GM19193 (cell line): ENCODE data around the gene PITX1.

Experiments used
- POLR2A ChIP-seq: IDR thresholded peaks from 4 replicates; pipeline ENCODE4 v1.6.1; 2011; ENCODE audit not compliant: insufficient read depth, insufficient read length; ENCODE audit errors: extremely low read depth

The PITX1 gene

DNA sequence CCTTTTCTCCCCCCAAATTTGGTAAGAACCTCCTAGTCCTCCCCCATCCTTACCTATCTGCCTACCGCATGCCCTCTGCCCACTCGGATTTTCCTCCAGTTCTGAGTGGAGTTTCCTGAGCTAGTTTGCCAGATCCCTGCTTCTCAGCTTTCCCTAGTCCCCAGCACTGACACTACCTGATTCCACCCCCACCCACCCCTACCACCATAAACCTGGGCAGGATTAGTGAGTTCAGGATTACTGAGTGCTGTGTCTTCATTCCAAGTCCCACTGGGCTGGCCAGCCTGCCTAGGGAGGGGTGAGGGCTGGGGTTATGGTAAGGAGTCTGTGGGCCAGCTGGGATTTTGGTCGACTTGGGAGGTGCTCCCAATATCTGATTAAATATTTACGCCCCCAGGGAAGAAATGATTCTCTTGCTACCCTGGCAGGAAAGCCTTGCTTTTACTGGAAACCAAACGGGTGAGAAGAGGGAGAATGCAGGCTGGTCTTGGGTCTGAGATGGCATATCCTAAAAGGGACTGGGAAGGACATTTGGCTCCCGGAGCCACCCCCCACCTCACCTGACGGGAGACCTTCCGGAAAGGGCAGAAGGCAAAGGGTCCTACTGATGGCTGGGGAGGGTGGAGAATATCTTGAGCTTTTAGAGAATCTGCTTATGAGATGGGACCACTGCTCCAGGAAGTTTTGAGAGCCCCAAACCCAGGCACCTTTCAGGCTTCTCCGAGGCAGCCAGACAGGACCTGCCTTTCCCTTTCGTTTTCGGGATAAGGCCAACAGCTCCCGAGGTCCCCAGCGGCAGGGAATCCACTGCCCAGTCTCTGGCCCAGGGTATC lies 3.7 kb downstream of the PITX1 start:
- no peak for TF ChIP-seq POLR2A

GRCh38 chr5:135029477-135030122 lies 4.4 kb downstream of the PITX1 start:
- no peak for TF ChIP-seq POLR2A

DNA sequence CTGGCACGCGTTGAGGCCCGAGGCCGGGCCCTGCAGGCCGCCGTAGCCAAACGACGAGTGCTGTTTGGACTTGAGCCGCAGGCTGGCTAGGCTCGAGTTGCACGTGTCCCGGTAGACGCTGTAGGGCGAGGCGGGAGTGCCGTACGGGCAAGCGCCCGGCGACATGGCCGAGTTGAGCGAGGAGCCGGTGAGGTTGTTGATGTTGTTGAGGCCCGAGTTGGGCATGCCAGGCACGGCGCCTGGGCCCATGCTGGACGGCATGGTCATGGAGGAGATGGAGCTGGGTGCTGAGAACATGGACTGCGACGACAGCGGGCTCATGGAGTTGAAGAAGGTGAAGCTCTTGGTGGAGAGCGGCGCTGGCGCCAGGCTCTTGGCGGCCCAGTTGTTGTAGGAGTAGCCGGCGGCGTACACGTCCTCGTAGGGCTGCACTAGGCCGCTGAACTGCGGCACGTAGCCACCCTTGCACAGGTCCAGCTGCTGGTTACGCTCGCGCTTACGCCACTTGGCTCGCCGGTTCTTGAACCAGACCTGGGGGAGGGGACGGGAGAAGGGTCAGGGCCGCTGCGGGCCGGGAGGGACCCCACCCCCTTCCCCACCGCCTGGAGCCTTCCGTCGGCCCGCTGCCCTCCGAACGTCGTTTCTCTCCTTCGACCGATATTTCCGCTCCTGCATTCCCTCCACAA lies 5.1 kb downstream of the PITX1 start:
- TF ChIP-seq POLR2A = no peak

DNA sequence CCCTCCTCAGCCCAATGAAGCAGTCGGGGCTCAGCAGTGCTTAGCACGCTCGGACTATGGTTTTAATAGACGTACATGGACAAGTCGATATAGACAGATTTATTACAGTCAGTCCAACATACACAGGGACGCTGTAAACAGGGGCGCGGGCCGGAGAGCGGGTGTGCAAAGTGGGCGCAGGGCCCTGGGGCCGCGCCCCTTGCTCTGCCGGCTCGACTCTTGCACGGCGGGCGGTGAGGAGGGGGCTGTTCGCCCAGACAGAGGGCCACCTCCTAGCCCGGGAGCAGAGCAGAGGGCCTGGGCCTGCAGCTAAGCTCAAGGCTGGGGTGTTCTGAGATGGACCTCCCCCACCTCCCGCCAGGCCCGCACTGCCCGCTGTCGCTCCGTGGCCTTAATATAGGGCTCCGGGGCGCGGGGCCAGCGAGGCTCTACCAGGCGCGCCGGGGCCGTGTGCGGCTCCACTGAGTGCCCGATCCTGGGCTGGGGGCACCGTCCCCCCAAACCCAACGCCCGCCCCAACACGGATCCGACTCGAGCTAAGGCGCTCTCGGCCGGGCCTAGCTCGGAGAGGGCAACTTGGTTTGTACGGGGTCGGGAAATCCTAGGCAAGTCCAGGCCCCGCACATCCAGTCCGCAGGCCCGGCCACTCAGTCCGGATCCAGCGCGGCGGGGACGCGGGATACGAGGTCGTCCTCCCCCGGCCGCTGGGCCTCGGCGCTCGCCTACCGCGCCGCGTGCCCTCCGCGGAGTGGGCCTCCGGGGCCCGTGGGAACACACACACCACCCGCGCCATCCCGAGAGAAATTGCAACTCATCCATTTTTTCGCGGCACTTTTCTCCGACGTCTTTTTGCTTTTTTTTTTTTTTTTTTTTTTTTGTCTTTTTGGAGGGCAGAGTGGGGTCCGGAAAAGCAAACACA lies 6.1 kb downstream of the PITX1 start:
- no peak for TF ChIP-seq POLR2A

- no peak for TF ChIP-seq POLR2A
Measured at GRCh38 chr5:135027266-135027696, 6.7 kb downstream of the PITX1 start.

DNA sequence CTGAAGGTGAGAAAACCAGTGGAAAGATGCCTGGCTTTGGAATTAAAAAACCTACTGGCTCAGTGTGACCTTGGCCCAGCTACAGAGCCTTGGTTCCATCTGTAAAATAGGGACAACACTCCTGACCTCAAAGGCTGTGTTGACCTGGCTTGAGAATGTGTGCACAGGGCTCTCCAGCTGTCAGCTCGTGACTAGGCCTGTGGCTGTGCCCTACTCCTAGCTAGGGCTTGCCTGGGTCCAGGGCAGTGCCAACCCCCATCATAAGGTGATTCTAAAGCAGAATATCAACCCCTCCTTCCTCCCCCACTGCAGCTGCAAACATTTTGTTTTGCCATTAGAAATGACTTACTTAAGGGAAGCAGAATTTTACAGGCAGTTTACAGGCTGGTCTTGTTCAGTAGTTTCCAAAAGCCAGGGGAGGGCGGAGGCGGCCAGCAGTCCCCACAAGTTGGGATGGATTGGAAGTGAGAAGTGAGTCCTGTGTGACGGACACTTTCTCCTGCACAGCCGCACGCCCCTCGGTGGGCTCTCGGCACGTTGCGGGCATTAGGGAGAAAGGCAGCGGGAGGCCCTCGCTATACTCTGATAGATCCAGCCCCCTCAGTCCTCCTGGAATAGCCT lies 7.3 kb downstream of the PITX1 start:
- no peak for TF ChIP-seq POLR2A

GRCh38 chr5:135025730-135026644 lies 8.0 kb downstream of the PITX1 start:
- no peak for TF ChIP-seq POLR2A

DNA sequence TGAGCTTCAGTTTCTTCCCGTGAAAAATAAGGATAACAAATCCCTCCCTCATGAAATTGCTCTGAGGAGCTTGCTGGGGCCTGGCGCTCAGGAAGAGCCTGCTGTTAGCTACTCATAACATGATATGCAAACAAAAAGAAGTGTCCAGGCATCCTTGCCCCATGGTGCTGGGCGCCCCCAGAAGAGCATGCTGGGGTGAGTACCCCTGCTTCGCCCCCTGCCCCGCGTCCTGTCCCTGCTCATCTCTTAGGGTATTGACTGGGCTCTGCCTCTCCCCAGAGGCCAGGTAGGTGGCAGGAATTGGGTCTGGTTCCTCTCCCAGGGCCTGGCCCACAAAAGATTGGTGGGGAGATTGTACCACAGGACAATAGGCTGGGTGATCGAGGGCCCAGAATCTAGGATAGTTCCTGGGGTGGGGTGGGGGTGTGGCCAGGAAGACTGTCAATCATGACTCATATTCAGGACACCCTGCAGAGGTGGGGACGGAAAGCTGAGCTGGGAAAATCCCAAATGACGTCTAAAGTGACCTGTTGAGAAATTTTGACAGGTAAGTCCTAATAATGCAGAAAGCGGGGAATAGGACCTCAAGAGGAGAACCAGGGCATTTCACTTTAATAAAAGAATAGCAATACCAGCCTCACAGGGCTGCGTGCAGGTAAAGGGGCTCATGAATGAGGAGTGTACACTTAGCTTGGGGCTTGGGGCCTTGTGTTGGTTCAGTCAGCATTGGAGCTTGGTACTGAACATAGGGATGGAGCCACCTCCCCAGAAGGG lies 8.9 kb downstream of the PITX1 start:
- no peak for TF ChIP-seq POLR2A

DNA sequence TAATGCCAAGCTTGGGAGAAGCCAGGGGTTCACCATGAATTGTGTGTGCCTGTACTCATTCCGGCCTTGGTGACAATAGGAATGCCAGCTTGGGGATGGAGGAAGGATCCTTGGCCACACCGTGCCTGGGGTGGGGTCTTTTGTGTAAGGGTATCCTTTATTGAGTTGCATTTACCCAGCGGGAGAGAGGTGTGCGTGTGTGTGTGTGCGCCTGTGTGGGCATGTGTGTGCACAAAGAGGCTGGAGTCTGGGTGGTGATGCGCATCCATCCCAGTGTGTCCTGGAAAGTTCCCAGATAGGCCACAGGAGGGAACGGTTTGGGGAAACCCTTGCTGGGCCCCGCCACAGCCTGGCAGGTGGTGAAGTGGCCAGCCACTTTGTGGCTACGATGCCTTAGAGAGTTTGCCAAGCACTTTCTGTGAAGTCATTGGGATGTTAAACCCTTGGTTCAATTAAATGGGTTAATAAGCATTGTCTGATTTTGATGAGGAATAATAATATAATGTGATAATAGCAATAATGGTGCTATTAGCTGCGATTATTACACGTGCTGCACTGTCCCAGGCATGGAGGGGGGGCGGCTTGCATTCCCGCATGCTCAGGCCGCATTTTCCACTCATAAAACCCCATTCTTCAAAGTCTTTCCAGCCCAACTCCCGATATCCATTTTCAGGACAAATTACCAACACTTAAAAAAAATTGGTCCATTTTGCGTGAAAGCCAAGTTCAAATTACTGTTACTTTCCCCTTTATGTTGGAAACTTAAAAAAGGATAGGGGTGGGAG lies 13.7 kb downstream of the PITX1 start:
- no peak for TF ChIP-seq POLR2A

DNA sequence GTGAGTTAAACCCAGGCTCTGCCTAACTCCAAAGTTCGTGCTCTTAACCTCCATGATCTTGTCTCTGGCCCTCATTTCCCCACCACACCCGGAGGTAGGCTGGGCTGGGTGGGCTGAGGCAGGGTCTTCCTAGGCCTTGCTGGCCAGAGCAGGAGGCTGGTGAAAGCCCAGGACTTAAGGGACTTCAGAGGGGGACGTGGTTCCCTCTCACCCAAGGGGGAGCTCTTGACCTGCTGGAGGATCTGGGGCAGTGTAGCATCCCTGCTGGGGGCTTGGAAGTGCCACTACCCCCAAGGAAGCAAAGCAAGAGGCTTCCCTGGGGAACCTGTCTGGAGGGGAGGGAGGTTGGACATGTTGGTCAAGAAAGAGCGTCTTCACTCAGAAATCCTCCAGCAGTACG lies 14.7 kb downstream of the PITX1 start:
- TF ChIP-seq POLR2A = no peak

DNA sequence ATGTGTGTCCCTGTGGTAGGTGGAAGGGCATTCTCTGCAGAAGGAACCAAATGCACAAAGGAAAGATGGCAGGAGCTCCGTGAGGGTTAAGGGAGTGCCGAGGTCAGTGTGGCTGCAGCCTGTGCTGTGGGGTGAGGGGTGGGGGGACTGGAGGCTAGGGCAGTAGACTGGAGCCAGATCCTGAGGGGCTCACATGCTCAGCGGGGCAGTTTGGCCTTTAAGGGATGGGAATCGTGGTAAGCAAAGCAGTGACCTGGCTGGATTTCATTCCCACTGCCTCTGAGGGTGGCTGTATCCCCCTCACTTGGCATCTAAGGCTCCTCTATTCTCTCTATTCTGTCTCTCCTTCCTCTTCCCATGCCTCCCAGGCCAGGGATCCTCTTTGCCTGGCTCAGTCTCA lies 15.6 kb downstream of the PITX1 start:
- no peak for TF ChIP-seq POLR2A

GRCh38 chr5:135016861-135017290 lies 17.2 kb downstream of the PITX1 start:
- TF ChIP-seq POLR2A = no peak
